OCI-M1 (cell line): ENCODE measurements around the gene RFC4.
"Not testable (repeated sequence)": the region's sequence is repeated elsewhere in the genome, so short reads cannot be mapped to it uniquely, and the experiment has no call there.

ENCODE experiments used
- DNase-seq: peaks from one replicate; lab custom pipeline; 2025; lab: John Stamatoyannopoulos, UW

The RFC4 gene

DNA sequence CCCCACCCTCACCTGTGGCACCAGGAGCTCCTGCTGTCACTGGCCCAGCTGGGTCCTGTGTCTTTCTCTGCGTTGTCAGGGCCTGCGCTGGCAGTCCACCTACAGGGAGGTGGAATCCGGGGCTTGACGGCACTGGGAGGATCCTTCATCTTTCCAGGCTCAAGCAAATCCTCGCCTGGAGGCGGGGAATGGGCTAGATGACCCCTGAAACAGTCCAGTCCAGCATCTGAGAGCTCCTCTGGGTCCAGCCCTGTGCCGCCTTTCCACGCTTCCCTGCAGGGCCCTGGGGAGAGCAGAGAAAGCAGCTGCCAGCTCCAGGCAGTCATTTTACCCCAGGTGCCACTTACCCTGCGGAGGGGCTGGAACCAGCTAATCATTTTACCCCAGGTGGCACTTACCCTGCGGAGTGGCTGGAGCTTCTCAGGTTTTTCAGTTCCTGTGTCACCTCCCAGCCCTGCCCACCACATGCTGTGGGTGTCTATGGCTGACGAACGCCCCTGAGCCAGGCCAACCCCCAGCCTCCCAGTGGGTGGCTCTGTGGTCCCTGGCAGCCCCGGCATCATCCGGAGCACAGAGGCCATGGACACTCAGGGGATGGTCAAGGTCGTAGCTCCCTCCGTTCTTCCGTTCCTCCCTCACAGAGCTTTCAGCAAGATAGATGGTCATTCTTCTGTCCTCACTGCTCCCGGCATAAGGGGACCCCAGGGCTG lies 18.3 kb upstream of the RFC4 start:
- DNase-seq = no peak

DNA sequence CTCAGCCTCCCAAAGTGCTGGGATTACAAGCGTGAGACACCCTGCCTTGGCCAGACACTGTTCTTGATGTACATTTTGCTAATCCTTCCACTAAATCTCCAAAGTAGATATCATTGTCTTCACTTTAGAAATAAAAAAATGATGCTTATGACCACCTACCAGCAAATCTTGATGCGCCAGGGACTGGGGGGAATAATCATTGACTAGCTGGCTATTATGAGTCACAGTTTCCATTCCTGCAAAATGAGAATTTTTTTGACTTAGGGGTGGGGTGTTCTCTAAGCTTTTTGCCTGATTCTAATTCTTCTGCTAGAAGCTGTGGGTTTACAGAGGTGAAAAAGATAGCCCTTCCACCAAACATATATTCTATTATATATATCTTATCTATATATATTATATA lies 17.1 kb upstream of the RFC4 start:
- peak; percentile 6 for DNase-seq

DNA sequence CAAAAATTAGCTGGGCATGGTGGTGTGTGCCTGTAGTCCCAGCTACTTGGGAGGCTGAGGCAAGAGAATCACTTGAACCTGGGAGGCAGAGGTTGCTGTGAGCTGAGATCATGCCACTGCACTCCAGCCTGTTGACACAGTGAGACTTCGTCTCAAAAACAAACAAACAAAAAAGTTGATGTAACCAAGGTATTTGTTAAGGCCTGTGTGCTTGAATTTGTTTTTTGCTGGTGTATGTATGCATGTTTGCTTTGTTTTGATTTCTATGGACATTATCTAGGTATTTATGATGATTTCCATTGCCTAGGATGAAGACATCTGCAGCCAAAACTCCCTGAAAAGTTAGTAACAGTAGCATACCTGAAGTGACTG lies 16.1 kb upstream of the RFC4 start:
- DNase-seq = not testable (repeated sequence)

DNA sequence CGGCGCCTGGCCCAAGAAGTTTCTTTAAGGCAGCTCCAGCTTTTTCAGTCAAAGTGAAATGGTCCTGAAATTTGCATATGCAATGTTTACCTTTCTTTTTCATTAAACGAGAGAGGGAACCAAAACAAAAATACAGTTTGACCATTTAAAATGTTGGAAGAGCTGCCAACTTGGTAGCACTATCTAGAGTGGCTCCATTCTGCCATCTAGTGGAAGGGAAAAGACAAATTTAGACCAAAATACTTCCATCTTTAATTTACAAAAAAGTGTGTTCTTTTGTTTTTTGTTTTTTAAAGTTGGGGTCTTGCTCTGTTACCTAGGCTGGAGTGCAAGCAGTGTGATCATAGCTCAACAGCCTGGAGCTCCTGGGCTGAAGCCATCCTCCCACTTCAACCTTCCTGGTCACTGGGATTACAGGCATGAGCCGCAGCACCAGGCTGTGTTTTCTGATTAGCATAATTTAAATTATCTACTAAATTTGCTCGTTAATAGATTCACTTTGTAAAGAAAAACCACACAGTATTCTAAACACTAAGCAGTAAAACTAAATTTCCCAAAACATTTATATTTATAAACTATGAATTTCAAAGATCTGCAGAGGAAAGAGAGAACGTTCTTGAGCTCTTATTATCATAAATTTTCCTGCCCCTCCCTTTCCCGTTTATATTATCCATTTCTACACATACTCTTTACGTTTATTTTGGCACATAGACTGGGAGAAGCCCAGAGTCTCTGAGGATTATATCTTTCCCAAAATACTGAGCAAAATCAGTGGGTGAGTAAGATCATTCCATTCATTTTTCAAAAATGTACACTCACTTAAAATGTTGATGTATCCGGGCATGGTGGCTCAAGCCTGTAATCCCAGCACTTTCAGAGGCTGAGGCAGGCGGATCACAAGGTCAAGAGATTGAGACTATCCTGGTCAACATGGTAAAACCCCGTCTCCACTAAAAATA lies 15.4 kb upstream of the RFC4 start:
- peak; percentile 66 for DNase-seq

DNA sequence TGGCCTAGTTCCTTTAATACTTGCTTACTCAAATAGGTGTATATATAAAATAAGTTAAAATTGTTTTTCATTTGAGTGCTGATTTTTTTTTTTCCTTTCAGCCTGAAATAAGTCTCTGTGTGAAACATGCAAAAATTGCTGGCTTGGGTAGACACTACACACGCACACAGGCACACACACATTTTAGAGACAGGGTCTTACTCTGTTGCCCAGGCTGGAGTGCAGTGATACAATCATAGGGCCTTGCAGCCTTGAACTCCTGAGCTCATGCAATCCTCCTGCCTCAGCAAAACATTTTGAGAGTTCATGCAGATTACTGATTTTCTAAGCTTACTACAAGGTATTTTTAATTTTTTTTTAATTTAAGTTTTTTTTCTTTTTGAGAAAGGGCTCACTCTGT lies 12.7 kb upstream of the RFC4 start:
- DNase-seq = no peak

DNA sequence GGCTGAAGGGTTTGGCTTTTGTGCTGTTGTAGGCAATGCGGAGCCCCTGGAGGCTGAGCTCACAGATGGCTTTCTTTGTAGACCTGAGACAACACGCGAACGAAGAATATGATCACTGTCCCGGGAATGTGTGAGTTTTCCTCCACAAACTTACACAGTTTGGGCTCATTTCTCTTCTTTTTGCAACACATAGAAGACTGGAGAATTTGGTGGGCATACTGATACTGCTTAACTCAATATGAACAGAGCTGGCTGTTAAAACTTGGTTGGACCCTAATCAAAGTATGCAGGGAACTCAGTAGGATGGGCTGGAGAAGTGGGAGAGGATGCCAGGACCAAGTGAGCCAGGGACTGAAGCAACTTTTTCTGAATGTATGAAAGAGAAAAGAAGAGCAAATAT lies 12.2 kb upstream of the RFC4 start:
- DNase-seq = no peak

DNA sequence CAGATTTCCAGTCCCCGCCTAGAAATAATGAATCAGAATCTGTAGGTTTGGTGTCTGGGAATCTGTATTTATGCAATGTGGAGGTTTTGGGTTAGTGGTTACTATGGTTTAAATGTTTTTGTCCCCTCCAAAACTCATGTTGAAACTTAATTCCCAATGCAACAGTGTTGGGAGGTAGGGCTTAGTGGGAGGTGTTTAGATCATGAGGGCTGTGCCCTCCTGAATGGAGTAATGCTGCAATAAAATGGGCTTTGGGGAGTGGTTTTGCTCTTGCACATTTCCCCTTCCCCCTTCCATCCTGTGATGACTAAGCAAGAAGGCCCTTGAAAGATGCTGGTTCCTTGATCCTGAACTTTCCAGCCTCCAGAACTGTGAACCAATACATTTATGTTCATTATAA lies 9.2 kb upstream of the RFC4 start:
- DNase-seq = peak; percentile 49

DNA sequence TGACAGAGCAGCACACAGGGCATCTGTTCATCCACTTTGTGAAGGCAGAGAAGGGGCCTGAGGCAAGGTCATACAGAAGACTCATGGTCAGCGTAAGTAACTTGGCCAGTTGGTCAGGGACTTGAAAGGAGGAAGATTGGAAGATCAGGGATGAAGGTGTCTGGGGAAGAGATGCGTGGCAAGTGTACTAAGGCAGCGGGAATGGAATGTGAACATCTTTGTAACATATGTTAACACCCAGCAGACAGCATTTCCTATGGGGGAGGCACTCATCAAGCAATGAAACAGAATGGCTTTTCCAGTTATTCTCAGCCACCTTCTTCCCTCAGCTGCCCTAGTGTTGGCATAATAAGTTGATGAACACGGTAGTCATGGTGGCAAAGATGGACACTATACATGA lies 7.8 kb upstream of the RFC4 start:
- DNase-seq = no peak

DNA sequence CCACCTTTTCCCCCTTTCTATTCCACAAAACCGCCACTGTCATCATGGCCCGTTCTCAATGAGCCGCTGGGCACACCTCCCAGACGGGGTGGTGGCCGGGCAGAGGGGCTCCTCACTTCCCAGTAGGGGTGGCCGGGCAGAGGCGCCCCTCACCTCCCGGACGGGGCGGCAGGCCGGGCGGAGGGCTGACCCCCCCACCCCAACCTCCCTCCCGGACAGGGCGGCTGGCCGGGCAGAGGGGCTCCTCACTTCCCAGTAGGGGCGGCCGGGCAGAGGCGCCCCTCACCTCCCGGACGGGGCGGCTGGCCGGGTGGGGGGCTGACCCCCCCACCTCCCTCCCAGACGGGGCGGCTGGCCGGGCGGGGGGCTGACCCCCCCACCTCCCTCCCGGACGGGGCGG lies 5.0 kb upstream of the RFC4 start:
- not testable (repeated sequence) for DNase-seq

DNA sequence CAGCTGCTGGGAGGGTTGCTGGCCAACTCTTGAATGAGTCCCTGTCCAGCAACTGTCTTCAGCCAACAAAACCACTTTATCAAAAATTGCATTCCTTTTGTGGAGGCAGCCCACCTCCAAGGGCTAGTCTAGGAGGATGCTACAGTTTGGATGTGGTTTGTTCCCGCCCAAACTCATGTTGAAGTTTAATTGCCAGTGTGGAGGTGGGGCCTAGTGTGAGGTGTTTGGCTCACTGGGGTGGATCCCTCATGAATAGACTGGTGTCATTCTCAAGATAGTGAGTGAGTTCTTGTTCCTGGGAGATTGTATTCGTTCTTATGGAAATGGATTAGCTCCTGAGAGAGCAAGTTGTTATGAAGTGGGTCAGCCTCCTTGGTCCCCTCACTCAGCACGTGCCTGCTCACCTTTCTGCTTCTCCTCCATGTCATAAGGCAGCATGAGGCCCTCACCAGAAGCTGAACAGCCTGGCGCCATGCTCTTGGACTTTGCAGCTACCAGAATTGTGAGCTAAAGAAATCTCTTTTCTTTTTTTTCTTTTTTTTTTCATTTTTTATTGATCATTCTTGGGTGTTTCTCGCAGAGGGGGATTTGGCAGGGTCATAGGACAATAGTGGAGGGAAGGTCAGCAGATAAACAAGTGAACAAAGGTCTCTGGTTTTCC lies 4.2 kb upstream of the RFC4 start:
- no peak for DNase-seq

DNA sequence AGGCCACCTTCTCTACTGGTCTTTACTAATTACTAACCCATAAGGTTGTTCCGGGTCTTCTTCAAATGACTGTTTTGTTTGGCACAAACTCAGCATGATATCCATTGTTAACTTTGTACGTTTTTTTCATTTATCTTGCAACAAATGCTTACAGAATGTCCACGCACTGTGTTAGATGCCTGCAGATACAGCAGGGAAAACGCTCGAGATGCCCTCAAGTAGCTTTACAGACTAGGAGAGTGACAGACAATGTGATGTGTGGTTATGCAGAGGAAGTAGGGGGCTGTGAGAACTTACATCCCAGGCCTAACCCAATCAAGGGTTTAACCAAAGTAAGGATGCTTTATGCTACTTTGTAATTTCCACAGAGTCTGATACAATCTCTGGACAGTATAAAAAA lies 949 bp upstream of the RFC4 start:
- peak; percentile 37 for DNase-seq

DNA sequence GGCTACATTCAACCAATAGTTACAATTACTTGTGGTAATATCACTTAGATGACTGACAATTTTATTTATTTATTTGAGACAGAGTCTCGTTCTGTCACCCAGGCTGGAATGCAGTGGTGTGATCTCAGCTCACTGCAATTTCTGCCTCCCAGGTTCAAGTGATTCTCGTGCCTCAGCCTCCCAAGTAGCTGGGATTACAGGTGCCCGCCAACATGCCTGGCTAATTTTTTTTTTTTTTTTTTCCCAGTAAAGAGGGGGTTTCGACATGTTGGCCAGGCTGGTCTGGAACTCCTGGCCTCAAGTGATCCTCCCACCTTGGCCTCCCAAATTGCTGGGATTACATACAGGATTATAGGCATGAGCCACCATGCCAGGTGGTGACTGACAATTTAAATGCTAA lies 2.8 kb downstream of the RFC4 start:
- not testable (repeated sequence) for DNase-seq

DNA sequence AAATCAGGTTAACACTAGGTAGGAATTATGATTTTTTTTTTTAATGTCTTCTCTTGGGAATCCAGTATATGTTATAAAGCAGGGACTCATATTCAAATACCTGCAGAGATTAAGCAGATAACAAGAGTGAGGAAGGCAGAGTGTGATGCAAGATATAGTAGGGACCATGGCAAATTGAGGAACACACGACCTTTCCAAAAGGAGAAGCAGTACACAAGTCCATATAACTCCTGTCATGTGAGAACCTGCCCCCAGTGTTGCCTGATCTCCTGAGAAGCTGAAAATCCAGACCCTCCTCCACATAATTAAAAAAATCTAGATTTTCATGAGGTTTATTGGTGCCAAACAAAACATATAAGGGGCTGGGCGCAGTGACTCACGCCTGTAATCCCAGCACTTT lies 3.6 kb downstream of the RFC4 start:
- DNase-seq = no peak

DNA sequence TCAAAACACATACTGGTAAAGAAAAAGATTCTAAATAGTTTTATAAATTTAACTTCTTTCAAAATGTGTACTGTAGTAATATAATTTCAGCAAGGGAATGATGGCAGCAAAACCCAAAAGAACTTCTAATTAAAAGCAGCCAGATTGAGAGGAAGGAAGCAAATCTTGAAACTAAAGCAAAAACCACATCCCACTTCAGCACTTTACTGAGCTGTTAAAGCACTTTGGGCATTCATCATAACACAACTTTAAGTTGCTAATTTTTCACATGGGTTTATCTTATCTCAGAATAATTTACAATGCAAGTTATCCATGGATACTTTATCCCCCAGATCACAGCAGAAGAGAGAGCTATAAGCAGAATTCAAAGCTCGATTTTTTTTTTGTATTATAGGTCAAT lies 6.0 kb downstream of the RFC4 start:
- DNase-seq = no peak

DNA sequence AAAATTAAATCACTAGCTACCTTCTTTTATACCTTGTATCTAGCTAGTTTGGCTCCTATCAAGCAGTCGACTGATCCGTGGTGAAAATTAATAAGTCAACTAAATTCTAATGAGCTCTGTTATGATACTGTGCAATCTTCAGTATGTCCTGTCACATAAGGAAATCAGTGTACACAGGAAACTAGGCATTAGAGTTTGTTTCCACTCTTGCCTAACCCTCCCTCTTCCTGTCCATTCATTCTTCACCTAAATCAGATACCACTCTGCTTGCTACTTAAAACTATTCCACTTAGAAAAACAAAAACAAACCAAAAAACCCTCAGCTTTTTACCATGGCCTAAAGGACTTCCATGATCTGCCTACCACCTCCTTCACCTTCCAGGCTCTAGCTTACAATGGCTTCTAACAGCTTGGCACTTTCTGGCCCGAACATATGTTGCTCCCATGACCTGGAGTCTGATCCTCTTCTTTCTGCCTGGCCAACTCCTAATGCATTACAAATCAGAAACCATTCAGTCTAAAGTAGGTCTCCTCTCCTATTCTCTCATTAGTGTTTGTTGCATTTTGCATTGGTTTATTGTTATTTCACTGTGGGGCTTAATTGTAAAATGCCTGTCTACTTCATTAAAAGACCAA lies 7.9 kb downstream of the RFC4 start:
- DNase-seq = no peak

DNA sequence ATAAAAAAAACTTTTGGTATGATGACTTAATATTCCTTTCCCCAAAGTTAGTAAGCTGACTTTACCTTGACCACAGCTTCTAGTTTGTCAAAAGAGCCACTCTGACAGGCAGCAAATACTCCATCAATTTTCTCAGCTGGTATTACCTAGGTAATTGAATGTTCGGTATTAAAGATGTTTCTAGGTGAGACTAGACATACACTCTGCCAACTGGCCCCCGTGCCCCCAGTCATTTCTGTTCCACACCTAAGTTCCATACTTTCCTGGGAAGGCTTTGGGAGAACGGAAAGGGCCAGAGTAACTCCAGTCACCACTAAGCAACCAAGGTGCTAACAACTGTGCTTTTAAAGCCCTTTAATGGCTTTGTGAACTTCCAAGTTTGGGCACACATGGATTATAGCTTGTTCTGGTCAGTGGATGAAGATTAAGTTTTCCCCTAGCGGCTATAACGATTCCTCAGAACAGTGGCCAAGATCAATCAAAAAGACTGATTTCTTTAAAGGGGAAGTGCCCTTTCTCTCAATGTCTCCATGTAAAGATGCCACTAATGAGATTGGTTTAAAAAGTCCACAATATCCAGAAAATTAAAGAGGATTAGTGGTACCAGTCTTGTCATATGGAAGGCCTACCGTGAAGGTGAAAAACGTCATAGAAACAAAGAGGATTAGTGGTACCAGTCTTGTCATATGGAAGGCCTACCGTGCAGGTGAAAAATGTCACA lies 15.9 kb downstream of the RFC4 start:
- DNase-seq = peak; percentile 57

DNA sequence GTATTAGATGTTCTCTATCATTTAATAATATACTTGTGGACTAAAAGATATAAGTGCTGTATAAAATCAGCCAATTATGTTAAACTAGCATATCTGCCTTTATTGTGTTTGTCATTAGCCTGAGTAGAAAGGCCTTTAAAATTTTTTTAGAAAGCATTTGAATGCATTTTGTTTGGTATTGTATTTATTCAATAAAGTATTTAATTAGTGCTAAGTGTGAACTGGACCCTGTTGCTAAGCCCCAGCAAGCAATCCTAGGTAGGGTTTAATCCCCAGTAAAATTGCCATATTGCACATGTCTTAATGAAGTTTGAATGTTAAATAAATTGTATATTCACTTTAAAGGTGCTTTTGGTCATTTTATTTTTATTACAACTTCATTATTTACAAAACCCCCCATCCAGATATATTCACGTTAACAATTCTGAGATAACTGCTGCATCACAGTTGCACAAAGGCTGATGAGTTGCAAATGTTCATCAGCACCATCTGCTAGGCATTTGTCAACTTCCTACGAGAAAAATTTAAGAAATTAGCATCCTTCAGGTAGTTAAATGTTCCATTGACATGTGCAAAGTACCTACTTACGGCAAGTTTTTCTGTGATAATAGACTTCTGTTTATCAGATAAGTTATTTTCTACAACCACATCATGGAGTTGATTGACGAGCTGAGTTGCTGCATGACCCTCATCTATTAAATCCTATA lies 16.6 kb downstream of the RFC4 start:
- no peak for DNase-seq

DNA sequence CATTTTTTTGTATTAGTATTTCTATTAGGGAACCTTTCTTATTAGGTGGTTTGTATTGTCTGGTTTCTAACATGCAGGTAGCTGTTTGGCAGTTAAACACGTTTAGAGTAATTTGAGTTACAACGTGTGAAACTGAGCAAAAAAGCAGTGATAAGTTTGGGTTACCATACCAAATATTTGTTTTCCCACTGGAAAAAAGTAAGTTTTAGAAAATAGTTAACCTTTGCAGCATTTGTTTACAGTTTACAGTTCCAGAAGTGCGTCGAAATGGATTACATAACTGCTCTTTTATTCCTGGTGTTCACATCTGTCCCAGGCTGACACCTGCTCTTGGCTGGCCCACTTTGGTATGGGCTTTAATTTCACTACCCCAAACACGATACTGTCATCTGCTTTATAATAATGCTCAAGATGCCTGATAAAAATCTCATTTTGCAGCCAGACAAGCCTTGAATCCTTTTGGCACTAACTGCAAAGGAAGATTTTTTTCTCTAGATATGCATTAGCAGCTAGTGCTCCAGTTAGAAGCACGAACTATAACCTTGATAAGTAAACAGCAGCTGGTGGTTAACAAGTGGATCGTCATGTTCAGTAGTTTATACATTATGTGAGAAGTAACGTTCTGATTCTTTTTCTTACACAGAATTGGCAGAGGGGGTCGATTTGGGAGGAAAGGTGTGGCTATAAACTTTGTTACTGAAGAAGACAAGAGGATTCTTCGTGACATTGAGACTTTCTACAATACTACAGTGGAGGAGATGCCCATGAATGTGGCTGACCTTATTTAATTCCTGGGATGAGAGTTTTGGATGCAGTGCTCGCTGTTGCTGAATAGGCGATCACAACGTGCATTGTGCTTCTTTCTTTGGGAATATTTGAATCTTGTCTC lies 17.6 kb downstream of the RFC4 start:
- no peak for DNase-seq

DNA sequence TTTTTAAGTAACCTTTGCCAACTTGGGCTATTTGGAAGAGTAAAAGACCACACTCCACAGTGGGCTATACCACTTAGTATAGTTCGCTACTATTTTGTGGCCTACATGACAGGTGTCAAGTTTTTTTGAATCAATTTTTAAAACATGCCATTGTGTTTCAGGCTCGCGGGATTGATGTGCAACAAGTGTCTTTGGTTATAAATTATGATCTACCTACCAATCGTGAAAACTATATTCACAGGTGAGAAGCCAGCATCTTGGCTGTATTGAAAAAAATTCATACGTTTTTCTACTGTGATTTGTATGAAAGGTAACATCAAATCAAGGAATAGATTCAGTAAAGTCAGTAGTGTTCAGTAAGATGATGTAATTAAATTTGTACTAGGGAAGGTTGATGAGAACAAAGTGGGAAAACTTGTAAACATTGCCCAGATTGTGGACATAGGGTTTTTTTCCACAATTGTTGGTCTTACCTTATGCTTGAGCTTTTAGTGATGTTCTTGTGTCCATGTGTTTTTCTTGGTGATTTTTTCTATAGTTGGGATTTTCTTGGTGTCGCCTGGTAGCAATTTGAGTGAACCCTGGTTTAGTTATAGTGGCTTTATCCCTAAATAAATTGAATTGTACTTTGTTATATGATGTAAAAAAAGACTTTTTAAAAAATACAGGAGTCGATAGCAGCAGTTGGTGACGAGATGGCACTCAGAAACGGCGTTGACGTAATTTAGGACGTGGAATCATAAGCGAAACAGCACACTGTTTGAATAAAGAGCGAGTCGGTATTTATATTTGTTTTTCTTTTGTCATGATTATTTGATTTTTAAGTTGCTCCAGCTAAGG lies 18.4 kb downstream of the RFC4 start:
- no peak for DNase-seq
